Suprapubic skin (tissue), 4 donors: ENCODE data around the gene JPH3. TPM values are rescaled to one million over a fixed set of nuclear protein-coding genes. Genes with fewer than 3 reads are reported as not detected.

Source experiments
- DNase-seq, 2 donors: peaks; one replicate each; pipeline ENCODE4 v3.0.0-alpha.2; 2019; ENCODE audit warnings: low spot score in 2 of 2
- H3K27ac ChIP-seq: fragments of 200-600 bp; sonication (generic); one replicate; pipeline ENCODE4 v1.5.1; 2019
- H3K27me3 ChIP-seq: fragments of 200-600 bp; sonication (generic); one replicate; pipeline ENCODE4 v1.5.1; 2019
- H3K36me3 ChIP-seq: fragments of 200-600 bp; sonication (generic); one replicate; pipeline ENCODE4 v1.5.1; 2019
- H3K4me1 ChIP-seq: fragments of 200-600 bp; sonication (generic); one replicate; pipeline ENCODE4 v1.5.1; 2019
- H3K4me3 ChIP-seq: fragments of 200-600 bp; sonication (generic); one replicate; pipeline ENCODE4 v1.5.1; 2019; ENCODE audit warnings: mild to moderate bottlenecking
- H3K9me3 ChIP-seq: fragments of 200-600 bp; sonication (generic); one replicate; pipeline ENCODE4 v1.5.1; 2019
- CTCF ChIP-seq, 2 donors: fragments of 200-600 bp in 1 of 2; fragments of 450-650 bp in 1 of 2; sonication (generic) in 1 of 2; IDR thresholded peaks; one replicate each; pipeline ENCODE4 v1.5.1; 2016 to 2019; ENCODE audit warnings: antibody characterized with exemption in 2 of 2, mild to moderate bottlenecking in 1 of 2, moderate library complexity in 1 of 2
- EP300 ChIP-seq: sonication (generic); formaldehyde crosslinking; IDR thresholded peaks from one replicate; pipeline ENCODE4 v1.6.1; 2017; ENCODE audit warnings: antibody characterized with exemption
- POLR2A ChIP-seq, 2 donors: fragments of 450-650 bp; IDR thresholded peaks; one replicate each; pipeline ENCODE4 v1.6.1; 2017; ENCODE audit warnings: antibody characterized with exemption in 2 of 2, mild to moderate bottlenecking in 2 of 2, moderate library complexity in 2 of 2
- POLR2AphosphoS5 ChIP-seq, 3 donors: sonication (generic); formaldehyde crosslinking; IDR thresholded peaks; one replicate each; pipeline ENCODE4 v1.6.1; 2017; ENCODE audit warnings: antibody characterized with exemption in 3 of 3
- WGBS: methylation state at CpG from one replicate; pipeline ENCODE4 v1.1.5; 2018; 5-methylcytosine and 5-hydroxymethylcytosine counted together
- total RNA-seq, 4 donors: library from RNA; depleted of rRNA; stranded (reverse); fragments of >200 nt; gene quantifications; one replicate each; pipeline ENCODE4 v1.1.0, GENCODE V29; 2016

The JPH3 gene
- total RNA-seq, 4 donors from 2014 or later = not detected

- 76% methylated on average over 3 of the region's 7 CpGs for WGBS
- Histone ChIP-seq H3K36me3 (no peaks in the 10 kb centered on the region), H3K4me3 (no peak overlapping the region), H3K4me1 (no peaks in the 10 kb centered on the region), H3K9me3 (no peaks in the 10 kb centered on the region), H3K27ac (no peak overlapping the region), H3K27me3 (peaks cover 25% of the 10 kb centered on the region)
- TF ChIP-seq POLR2AphosphoS5 (IDR thresholded peaks at IDR 0.05) = no peak
- no peak for TF ChIP-seq CTCF (IDR thresholded peaks at IDR 0.05)
- TF ChIP-seq EP300 = no peak
- no peak for TF ChIP-seq POLR2A (IDR thresholded peaks at IDR 0.05)
- no peak for DNase-seq
Measured at GRCh38 chr16:87667443-87667842, 65.1 kb downstream of the JPH3 start.

GRCh38 chr16:87667946-87668345 is 65.6 kb downstream of the JPH3 start:
- Histone ChIP-seq H3K9me3 (no peaks in the 10 kb centered on the region), H3K27ac (no peak overlapping the region), H3K4me3 (no peak overlapping the region), H3K36me3 (no peaks in the 10 kb centered on the region), H3K4me1 (no peaks in the 10 kb centered on the region), H3K27me3 (peaks cover 20% of the 10 kb centered on the region)
- no peak for DNase-seq
- no peak for TF ChIP-seq CTCF (IDR thresholded peaks at IDR 0.05)
- no peak for TF ChIP-seq EP300
- no peak for TF ChIP-seq POLR2A (IDR thresholded peaks at IDR 0.05)
- no peak for TF ChIP-seq POLR2AphosphoS5 (IDR thresholded peaks at IDR 0.05)
- WGBS = 84% methylated on average over 19 of the region's 19 CpGs

GRCh38 chr16:87669672-87670071 is 67.4 kb downstream of the JPH3 start:
- WGBS = 70% methylated on average over 21 of the region's 21 CpGs
- Histone ChIP-seq H3K4me1 (no peaks in the 10 kb centered on the region), H3K4me3 (no peak overlapping the region), H3K36me3 (no peaks in the 10 kb centered on the region), H3K27me3 (peaks cover 12% of the 10 kb centered on the region), H3K27ac (no peak overlapping the region), H3K9me3 (no peaks in the 10 kb centered on the region)
- TF ChIP-seq POLR2AphosphoS5 (IDR thresholded peaks at IDR 0.05) (no peak), EP300 (no peak)
- no peak for DNase-seq

- H3K4me1 ChIP-seq = no peaks in the 10 kb centered on the region
- no peak for TF ChIP-seq POLR2A (IDR thresholded peaks at IDR 0.05)
- no peak for TF ChIP-seq POLR2AphosphoS5 (IDR thresholded peaks at IDR 0.05)
- TF ChIP-seq EP300 = no peak
- no peak for TF ChIP-seq CTCF (IDR thresholded peaks at IDR 0.05)
- no peak overlapping the region for H3K27ac ChIP-seq
- H3K36me3 ChIP-seq = no peaks in the 10 kb centered on the region
- no peak for DNase-seq
- H3K4me3 ChIP-seq = no peak overlapping the region
- H3K9me3 ChIP-seq = no peaks in the 10 kb centered on the region
- H3K27me3 ChIP-seq = peaks cover 4% of the 10 kb centered on the region
- 60% methylated on average over 1 of the region's 13 CpGs for WGBS
Measured at GRCh38 chr16:87671221-87671620, 68.9 kb downstream of the JPH3 start.

- H3K4me1 ChIP-seq = no peaks in the 10 kb centered on the region
- H3K27me3 ChIP-seq = peaks cover 4% of the 10 kb centered on the region
- no peak overlapping the region for H3K4me3 ChIP-seq
- no peak overlapping the region for H3K27ac ChIP-seq
- TF ChIP-seq CTCF (IDR thresholded peaks at IDR 0.05) (no peak), POLR2A (IDR thresholded peaks at IDR 0.05) (no peak), POLR2AphosphoS5 (IDR thresholded peaks at IDR 0.05) (no peak), EP300 (no peak)
- WGBS = 85% methylated on average over 8 of the region's 20 CpGs
- no peaks in the 10 kb centered on the region for H3K36me3 ChIP-seq
- no peaks in the 10 kb centered on the region for H3K9me3 ChIP-seq
- DNase-seq = peak in 1 of 2 donors; percentile 40
Measured at GRCh38 chr16:87671715-87672270, 69.5 kb downstream of the JPH3 start.

- Histone ChIP-seq H3K27ac (no peak overlapping the region), H3K36me3 (no peaks in the 10 kb centered on the region), H3K4me3 (no peak overlapping the region), H3K27me3 (peaks cover 4% of the 10 kb centered on the region), H3K9me3 (no peaks in the 10 kb centered on the region), H3K4me1 (peaks cover 3% of the 10 kb centered on the region)
- whole genome bisulfite sequencing = 78% methylated on average over 5 of the region's 5 CpGs
- TF ChIP-seq EP300 (no peak), POLR2A (IDR thresholded peaks at IDR 0.05) (no peak), CTCF (IDR thresholded peaks at IDR 0.05) (no peak), POLR2AphosphoS5 (IDR thresholded peaks at IDR 0.05) (no peak)
- DNase-seq = no peak
Measured at GRCh38 chr16:87674419-87674818, 72.1 kb downstream of the JPH3 start.
